Activated CD8-positive, alpha-beta memory T cell treated with anti-CD3 and anti-CD28 coated beads, Interleukin-2, amount 50 U/mL, for 24 hours (primary cell): ENCODE data around the gene SIAE.
A peak's percentile ranks its signal among the peaks of the same experiment; 100 is the strongest.
"Not testable (repeated sequence)": the region's sequence is repeated elsewhere in the genome, so short reads cannot be mapped to it uniquely, and the experiment has no call there.

Source experiments
- DNase-seq: peaks from one replicate; pipeline ENCODE4 v3.0.0-alpha.2; 2020; ENCODE audit errors: extremely low read depth

SIAE gene

DNA sequence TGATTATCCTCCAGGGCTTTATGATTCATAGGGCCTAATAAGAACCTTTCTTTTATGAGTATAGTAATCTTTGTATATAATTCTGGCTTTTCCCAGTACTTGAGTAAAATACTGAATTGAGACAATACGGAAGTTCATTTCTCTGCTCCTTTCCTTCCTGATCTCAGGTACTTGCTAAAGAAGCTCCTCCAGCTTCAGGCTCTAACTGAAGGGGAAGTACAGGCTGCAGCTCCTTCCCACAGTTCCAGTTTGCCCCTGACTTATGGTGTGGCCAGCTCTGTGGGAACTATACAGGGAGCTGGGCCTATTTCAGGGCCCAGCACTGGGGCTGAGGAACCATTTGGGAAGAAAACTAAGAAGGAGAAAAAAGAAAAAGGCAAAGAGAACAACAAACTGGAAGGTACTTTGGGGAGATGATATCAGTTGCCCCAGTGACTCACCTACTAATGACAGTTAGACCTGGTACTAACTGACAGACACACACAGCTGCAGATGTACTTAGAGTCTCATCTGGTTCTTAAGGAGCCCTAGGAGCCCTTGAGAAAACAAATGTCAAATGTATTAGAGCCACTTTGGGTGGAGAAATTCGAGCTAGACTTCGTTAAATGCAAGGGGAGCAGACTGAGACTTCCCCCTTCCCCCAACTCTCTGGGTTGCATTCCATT lies 47.9 kb downstream of the SIAE start:
- DNase-seq: no peak

- DNase-seq: no peak
Observed at GRCh38 chr11:124623861-124624525, 49.5 kb downstream of the SIAE start.

- peak; percentile 70 for DNase-seq
Observed at GRCh38 chr11:124622531-124623451, 50.7 kb downstream of the SIAE start, which contains the start of gene TBRG1. Gene TBRG1 (plus strand): TSS chr11:124622864. CDS start chr11:124623084, 220 bp downstream.

GRCh38 chr11:124618863-124619262 lies 54.7 kb downstream of the SIAE start:
- no peak for DNase-seq

GRCh38 chr11:124612567-124613246 lies 60.8 kb downstream of the SIAE start:
- DNase-seq: no peak

- no peak for DNase-seq
Observed at GRCh38 chr11:124612045-124612444, 61.5 kb downstream of the SIAE start.

GRCh38 chr11:124611064-124611463 lies 62.5 kb downstream of the SIAE start, which contains the start of gene PANX3:
Gene PANX3 (plus strand): TSS chr11:124611428. CDS start chr11:124611557, 129 bp downstream.
- DNase-seq: no peak

- DNase-seq: no peak
Observed at GRCh38 chr11:124610295-124610694, 63.2 kb downstream of the SIAE start.

DNA sequence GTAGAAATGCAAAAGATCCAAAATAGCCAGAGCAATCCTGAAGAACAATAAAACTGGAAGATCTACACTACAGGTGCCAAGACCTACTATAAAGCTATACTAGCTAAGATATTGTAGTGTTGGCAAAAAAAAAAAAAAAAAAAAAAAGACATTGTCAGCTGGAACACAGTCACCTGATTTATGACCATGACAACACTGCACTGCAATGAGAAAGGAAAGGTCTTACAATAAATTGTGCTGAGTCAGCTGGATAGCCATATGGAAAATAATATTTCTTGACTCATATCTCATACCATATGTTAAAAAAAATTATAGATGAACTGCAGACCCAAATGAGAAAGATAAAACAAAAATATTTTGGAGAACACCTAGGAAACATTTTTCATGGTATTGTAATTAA lies 65.4 kb downstream of the SIAE start:
- DNase-seq: no peak

DNA sequence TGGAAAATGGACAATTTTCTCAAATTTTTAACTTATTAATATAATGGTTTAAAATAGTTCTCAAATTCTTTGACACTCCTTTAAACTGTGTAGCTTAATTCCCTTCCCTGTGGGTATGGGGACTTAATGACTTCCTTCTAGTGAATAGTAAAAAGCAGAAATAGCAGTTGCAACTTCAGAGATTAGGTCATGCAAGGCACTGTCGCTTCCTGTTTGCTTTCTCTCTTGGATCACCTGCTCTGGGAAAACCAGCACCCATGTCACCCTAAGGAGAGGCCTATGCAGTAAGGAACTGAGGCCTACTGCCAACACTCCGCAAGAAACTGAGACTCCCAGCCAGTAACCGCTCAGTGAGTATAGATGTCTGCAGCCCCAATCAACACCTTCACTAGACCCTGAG lies 67.8 kb downstream of the SIAE start:
- DNase-seq: no peak

- DNase-seq: not testable (repeated sequence)
Observed at GRCh38 chr11:124602723-124603122, 70.8 kb downstream of the SIAE start.

- DNase-seq: no peak
Observed at GRCh38 chr11:124602193-124602592, 71.3 kb downstream of the SIAE start.

DNA sequence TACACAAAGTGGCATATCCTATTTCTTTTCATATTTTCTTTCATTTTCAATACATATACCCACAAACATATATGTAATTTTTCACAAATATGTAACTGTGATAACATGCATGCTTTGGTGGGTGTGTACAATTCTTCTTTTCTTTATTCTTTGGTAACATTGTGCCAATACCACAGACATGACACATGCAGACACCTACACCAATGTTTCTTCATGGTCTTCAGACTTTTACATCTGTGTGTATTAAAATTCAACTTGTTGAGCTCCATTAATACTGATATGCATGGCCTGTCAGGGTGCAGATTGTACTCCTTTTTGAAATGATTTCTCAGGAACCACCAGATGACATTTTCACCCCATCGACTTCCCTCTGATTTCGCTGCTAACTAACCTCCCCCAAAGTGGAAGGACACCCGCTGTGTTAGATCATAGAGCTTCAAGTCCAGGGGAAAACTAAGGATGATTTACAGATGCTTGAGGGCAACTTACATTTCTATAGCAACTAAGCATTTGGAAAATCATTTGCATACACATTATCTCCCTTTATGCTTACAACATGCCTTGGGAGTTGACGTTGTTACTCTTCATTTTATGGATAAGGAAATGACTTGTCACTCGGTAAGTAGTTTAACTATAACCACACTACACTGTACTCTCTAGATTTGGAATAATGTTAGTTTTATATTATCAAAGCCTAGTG lies 72.8 kb downstream of the SIAE start:
- no peak for DNase-seq

GRCh38 chr11:124597626-124598025 lies 75.9 kb downstream of the SIAE start:
- DNase-seq: no peak

DNA sequence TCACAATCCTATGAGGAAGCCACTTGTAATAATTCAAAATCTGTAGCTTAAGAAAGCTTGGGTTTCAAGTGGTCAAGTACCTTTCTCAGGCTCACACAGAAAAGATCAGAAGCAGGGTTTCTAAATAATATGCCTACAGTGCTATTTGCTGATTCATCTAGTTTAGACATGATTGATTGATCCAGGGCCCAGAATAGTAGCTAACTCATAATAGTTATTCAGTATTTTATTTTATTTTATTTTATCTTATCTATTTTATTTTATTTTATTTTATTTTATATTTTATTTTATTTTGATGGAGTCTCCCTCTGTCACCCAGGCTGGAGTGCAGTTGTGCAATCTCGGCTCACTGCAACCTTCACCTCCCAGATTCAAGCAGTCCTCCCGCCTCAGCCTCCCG lies 78.2 kb downstream of the SIAE start:
- no peak for DNase-seq

DNA sequence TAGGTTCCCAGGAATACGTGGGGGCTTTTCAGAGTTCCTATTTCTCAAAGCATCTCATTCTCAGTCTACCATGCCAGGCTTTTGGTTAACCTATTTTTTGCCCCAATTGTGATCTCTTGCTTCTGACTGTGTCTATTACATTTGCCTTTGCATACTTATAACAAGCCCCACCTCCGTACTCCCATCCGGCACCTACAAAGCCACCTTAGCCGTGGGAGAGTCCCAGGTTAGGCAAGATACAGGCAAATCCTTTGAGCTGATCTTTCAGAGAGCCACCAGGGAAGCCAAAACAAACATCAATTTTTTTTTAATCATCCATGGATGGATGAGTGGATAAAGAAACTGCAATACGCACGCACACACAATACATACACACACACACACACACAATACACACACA lies 80.9 kb downstream of the SIAE start:
- DNase-seq: no peak

- DNase-seq: no peak
Observed at GRCh38 chr11:124591430-124591829, 82.1 kb downstream of the SIAE start.

DNA sequence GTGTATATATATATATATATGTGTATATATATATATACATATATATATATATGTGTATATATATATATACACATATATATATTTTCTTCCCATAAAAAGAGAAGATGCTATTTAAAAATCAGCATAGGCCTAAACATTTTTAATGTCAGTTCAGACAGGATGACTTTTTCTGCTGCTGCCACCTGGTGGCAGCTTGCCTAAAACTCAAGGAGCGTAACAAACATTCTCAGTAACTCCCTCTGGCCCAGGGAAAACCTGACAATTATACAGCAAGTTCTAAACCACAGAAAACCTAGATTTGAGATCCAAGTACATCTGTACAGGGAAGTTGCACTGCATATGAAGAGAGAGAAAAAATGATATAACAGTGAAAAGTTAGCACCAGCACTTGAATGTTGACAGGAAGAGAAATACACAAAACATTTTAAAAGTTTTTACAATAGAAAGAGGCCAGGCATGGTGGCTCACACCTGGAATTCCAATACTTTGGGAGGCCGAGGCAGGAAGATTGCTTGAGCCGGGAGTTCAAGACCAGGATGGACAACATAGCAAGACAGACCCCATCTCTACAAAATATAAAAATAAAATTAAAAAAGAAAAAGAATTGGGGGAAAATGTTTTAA lies 87.2 kb downstream of the SIAE start:
- DNase-seq: peak; percentile 4

DNA sequence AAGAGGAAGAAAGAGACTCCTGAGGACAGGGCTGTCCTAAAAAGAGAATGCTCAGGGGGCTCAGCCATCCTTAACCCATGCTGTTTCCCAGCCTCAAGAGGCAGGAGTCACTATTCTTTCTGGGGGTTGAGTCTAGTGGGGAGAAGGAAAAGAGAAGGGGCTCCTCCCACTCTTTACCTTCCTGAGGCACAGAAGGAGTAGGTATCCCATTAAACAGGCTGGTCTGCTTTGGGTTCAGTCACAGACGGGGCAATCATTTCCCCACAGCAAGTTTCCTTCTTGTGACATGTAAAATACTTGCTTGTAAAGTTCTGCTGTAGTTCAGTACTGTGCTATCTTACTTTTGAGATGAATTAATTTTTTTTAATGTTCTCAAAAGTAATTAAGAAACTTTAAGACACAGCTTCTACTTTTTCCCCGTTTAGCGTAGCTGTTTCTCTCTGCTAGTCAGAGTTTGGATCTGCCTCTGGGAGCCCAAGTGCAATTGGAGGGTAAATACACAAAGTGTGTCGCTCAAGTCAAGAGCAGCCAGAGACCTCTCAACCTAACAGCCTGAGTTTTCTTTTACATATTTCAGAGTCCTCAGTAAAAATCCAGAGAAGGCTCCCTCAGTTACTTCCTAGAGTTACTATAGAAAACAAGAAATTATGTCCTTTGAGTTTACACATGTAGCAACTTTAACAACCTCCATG lies 88.7 kb downstream of the SIAE start:
- no peak for DNase-seq

DNA sequence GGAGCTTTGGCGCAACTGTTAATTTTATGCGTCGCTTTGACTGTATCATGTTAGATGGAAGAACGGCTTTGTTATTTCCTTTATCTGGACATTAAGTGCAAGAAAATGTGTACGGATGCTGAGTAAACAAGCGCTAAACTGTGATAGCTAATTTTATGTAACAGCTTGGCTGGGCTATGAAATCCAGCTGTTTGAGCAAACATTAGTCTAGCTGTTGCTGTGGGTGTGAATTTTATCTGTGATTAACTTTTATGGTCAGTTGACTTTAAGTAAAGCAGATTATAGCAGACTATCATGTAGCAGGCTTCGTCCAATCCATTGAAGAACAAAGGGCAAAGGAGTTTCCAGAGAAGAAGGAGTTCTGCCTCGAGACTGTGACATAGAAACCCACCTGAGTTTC lies 89.8 kb downstream of the SIAE start:
- DNase-seq: no peak
